GM12873 (cell line): ENCODE measurements around the gene ICA1.

Source experiments
- TF ChIP-seq, protein P1 (sequence below): IDR thresholded peaks from 2 replicates; pipeline ENCODE4 v1.5.1; 2012; ENCODE audit warnings: low read depth, mild to moderate bottlenecking, moderate library complexity, low read length, control low read depth; ENCODE audit not compliant: insufficient read depth; ENCODE audit errors: missing control alignments

Gene ICA1

DNA sequence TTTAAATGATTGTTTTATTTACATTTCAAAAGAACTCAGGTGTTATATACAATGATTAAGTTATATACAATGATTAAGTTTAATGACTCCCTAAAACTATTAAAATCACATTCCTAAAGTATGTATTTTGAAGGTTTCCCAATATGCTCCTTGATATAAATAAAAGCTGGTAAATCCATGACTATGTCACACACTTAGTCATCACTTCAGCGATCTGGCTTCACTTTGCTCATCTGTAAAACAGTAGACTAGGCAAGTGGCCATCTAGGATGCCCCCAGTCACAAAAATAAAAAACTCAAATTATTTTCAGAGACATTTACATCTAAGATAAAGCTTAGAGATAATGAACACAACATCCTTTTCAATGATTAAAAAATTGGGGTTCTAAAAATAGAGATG, 10.8 kb downstream of the ICA1 start:
- TF ChIP-seq, protein P1, sequence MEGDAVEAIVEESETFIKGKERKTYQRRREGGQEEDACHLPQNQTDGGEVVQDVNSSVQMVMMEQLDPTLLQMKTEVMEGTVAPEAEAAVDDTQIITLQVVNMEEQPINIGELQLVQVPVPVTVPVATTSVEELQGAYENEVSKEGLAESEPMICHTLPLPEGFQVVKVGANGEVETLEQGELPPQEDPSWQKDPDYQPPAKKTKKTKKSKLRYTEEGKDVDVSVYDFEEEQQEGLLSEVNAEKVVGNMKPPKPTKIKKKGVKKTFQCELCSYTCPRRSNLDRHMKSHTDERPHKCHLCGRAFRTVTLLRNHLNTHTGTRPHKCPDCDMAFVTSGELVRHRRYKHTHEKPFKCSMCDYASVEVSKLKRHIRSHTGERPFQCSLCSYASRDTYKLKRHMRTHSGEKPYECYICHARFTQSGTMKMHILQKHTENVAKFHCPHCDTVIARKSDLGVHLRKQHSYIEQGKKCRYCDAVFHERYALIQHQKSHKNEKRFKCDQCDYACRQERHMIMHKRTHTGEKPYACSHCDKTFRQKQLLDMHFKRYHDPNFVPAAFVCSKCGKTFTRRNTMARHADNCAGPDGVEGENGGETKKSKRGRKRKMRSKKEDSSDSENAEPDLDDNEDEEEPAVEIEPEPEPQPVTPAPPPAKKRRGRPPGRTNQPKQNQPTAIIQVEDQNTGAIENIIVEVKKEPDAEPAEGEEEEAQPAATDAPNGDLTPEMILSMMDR, result no peak

DNA sequence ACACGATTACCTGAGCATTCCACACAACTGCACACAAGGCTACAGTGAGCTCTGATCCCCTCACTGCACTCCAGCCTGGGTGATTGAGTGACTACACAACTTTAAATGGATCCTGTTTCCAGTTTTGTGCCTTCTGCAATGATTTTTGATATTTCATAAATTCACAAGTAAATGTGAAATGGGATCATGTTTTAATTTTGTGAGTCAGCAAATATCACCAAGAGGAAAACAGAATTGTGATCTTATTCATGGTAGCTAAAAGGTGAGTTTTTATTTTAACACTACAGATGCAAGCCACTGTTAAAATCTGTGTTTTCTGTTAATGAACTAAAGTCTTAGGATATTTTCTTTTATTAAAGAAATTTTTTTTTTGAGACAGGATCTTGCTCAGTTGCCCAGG, 11.4 kb downstream of the ICA1 start:
- TF ChIP-seq, protein P1, result no peak

DNA sequence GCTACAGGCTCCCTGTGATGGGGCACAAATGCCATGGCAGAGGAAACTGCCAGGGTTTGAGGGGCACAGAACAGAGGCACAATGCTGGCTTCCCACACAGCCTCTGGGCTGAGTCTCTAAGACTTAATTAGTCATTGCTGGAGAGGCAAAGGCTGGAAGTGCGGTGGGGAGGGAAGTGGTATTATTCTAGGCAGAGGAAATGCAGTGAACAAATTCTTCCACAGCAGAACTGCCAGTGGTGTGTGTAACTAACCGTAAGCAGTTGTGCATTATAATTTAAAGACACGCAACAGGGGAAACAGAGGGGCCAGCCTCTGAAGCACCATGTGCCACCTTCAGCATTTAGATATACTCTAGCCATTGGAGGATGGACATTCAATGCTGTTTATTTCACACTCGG, 12.8 kb downstream of the ICA1 start:
- TF ChIP-seq, protein P1, result no peak

DNA sequence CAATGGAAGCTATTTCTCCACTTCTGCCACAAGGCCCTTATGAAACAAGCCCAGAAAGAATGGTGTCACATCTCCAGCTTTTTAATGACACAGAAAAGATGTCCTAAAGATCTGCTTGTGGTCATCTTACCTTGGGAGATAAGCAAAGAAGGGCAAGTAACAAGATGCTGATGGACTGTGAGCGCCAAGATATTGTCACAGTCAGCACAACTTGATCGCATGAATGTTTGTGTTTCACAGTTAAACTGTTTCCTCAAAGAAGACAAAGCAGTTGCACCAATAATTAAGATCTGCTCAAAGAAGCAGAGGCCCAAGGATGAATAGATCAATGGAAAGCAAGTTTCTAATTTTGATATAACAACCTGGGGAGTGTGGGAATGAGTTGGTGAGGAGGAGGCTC, 15.9 kb downstream of the ICA1 start:
- TF ChIP-seq, protein P1, result no peak

DNA sequence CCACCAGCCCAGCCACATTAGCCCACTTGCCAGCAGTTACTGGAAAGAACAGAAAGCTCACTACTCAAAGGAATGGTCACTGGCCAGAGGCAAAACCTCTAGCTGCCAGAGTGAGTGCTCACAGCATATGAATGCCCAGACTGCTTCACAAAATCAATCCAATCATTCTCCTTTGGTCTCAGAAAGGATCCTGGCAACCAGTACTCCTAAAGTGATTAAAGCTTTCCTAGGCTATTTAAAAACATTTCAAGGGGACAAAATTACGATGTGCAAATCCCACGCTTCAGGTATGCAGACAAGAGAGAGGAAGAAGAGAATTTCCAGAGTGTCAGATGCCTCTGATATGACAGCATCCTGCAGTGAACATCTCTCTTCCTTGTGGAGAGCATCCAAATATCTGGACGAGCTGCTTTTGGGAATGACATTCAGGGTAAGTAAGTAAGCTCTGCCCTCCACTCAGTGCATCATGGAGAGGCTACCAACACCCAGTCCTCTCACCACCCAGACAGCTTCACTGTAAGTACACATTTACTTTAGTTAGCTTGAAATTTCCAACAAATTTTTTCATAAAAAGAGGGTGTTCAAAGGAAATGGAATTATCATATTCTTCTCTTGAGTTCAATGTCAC, 25.1 kb downstream of the ICA1 start:
- TF ChIP-seq, protein P1, result no peak

DNA sequence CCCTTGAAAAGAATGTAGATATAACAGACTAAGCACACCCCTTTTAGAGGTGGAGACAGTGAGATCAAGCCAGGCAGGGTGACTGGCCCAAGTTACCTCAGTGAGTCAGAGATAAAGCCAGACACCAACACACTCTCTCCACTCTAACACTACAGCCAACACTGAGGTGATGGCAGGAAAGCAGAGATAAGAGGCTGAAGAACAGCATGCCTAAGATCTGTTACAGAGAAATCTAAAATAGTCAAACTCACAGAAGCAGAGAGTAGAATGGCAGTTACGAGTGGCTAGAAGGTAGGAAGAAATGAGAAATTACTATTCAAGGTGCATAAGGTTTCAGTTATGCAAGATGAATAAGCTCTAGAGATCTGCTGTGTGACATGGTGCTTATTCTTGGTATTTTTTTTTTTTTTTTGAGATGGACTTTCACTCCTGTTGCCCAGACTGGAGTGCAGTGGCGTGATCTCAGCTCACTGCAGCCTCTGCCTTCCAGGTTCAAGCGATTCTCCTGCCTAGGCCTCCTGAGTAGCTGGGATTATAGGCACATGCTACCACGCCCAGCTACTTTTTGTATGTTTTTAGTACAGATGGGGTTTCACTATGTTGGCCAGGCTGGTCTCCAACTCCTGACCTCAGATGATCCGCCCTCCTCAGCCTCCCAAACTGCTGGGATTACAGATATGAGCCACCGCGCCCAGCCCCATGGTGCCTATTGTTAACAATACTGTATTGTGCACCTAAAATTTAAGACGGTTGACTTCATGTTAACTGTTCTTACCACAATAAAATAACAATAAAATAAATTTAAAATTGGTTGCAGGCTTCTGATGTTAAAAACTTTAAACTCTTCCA, 28.7 kb downstream of the ICA1 start:
- TF ChIP-seq, protein P1, result no peak

DNA sequence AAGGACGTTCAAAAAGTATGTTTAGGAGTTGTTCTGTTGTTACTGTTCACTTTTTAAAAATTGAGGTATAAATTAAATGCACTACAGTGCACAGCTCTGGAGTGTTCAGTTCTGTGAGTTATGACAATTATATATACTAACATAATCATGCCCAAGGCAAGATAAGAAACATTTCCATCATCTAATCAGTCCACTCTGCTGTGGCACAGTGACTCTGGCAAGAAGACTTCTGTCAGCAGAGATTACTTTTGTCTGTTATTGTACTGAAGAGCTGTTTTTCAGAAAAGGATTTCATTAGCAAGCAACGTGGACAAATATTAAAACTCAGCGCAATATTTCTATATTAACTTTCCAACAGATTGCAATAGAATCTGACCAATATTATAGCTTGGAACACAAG, 32.0 kb downstream of the ICA1 start:
- TF ChIP-seq, protein P1, result no peak
